Measurements from ENCODE around the gene MALT1.

GRCh38 chr18:58745914-58746313, 74.6 kb downstream of the MALT1 start:
- no peak for TF ChIP-seq CTCF (IDR thresholded peaks at IDR 0.05)
- no peak for TF ChIP-seq POLR2A (IDR thresholded peaks at IDR 0.05)
